ENCODE results near the gene NCR3LG1.

NCR3LG1 gene

DNA sequence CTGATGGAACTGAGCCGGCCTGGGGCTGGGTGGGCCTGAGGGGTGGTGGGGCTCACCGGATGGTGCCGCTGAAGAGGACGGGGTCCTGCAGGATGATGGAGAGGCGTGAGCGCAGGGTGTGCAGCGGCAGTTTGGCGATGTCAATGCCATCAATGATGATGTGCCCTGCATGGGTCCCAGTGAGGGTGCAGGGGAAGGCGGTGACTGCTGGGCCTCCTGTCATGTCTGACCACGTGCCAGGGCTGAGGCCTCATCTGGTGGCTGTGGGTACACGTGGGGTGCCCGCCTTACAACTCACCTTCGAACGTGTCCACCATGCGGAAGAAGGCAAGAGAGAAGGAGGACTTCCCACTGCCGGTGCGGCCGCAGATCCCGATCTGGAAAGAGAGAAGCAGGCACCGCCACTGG lies 44.0 kb downstream of the NCR3LG1 start:
- no peak for DNase-seq

DNA sequence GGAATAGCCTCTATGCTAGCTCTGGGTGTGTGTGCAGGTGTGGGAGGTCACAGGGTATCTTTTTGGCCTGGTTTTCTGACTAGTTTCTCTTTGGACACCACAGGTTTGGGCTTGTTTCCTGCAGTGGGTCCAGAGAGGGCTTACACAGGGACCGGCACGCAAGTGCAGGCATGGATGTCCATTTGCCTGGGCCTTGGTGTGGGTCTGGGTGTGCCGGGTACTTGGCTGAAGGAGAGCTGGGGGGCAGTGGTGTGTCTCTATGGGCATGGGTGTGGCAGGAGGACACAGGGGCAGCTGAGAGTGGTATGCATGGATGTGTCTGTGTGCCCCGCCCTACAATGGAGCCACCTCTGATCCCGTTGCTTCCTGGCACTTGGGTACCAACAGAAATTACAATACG lies 44.4 kb downstream of the NCR3LG1 start:
- DNase-seq = no peak

DNA sequence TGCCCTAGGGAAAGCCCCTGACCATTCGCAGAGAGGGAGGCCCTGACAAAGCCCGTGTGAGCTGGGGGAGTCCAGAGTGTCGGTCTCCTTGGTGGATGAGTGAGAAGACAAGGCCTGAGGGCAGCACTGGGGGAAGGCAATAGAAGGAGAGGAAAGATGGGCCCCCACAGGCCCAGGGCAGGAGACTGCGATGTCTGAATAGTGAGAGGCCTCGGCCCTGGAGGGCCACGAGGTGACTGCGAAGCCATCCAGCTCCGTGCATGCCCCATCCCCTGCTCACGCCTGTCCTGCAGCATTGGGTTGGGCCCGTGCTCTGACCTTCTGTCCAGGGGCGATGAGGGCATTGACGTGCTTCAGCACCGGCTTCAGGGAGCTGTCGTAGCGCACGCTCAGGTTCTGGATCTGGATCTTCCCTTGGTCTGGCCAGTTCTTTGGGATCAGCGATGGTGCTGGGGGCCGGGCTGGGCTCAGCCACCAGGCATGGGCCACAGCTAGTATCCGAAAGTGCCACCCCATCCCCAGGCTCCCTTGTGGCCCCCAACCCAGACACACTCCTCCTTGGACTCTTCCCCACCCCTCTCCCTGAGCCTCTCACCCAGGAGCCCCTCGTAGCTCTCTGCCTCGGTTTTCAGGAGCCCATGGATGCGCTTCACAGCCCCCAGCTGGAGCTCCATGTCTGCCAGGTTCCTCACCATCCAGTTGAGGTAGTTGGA lies 45.2 kb downstream of the NCR3LG1 start:
- no peak for DNase-seq

DNA sequence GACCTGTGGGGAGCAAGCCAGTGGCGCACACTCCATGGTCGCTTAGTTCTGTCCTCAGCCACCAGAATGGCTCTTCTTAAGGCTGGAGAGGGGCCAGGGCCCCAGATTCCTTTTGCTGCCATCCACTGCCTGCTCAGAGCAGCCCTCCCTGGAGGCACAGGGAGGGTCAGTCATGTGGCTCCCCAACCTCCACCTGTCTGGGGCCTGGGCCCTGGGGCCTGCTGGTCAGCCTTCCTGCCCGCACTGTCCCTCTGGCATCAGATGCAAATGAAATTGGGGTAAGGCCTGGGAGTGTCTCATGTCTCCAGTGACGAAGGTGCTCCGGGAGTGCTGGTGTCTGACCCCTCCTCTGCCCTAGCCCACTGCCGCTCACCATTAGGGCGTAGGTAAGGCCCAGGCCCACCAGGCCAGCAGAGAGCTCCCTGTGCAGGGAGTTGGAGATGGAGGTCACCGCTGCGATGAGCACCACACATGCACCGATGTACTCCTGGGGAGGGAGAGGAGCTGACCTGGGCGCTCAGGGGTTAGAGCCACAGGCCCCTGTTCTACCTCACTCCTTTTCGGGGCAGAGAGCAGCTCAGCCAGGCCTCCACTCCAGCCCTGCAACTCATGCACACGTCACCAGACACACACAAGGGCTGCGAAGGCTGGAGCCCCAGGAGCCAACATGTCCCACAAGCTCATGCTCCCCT lies 45.9 kb downstream of the NCR3LG1 start:
- no peak for DNase-seq

DNA sequence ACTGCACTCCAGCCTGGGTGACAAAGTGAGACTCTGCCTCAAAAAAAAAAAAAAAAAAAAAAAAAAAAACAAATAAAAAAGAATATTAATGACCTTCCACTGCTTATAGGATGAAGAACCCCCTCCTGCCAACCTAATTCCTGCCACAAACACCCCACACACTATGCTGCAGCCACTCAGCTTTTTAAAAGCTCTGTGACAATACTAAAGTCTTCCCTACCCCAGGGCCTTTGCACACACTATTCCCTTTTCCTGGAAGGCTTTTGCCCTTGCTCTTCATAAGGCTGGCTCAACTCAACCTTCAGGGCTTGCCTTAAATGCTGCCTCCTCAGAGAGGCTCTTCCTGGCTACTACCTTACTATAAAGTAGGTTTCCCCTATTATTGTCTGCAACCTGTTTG lies 47.6 kb downstream of the NCR3LG1 start:
- DNase-seq = no peak

DNA sequence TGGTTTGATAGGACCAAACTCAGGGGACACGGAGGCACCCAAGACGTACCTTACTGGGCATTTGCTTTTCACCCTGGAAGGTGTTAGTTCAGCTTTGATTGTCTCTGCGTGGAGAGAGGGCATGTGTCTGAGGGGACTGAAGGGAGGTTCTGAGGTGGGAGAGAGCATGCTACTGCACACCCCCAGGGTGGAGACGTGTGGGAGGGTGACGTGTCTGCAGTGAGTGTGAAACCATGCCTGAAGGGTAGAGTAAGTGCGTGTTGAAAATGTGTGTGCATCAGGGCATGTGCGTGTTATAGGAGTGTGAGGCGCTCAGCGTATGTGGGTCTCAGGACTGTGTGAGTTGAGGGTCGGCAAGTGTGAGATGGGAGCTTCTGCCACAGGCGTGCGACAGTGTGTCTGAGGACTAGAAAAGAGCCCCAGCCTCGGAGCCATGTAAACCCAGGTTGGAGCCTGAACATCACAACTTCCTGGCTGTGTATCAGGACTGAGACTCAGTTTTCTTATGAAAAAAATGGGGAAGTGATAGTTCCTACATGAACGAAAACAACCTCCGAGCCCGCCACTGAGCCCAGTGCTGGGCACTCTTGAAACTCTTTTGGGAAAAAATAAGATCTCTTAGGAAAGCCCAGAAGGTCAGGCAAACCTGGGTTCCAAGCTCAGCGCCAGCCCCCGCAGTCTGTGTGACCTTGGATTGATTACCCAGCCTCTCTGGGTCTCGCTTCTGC lies 48.6 kb downstream of the NCR3LG1 start:
- no peak for DNase-seq

DNA sequence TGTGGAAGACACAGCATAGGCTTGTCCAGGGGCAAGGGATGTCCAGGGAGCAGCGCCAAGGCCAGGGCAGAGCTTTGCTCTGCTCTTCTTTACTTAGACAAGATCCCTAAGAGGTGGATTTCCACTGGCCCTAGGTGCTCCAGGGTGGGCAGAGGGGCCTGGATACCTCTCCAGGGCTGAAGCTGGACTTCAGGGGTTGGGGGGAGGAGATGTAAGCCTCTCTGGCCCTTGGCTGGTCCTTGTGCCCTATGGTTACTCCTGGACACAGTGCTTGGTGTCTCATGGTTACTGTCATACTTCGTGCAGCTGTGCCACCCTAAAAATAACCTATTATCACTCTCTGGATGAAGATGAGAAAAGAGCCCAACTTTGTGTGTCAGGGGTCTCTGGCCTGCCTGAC lies 49.7 kb downstream of the NCR3LG1 start:
- DNase-seq = no peak

DNA sequence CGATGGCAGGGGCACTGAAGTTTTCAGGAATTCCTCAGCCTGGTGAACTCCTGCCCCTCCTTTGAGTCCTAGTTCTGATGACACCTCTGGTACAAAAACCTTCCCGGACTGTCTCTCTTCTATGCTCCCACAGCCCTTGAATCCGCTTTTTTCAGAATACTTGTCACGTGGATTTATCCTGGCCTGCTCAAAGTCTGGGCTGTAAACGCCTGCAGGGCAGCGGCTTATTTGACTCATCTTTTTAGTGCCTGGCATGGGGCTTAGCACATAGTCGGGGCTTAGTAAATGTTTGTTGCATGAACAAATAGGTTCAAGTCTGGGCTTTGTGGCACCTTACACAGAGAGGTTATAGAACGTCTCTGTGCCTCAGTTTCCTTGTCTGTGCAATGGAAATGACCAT lies 50.2 kb downstream of the NCR3LG1 start:
- DNase-seq = no peak

DNA sequence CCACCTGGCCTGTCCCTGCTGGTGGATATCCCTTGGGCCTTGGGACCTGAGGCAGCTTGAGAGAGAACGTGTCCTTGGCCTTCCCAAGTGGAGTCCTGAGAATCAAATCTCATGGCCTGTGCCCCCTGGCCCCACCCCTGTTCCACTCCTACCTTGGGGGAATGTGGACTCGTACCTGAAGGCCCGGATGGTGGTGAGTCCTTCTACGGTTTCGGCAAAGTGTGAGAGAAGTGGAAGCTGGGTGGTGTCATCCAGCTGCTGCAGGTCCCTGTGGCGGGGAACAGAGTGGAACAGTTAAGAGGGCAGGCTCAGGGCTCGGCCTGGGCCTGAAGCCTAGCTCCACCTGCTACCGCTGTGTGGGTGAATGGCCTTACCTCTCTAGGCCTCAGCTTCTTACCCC lies 50.9 kb downstream of the NCR3LG1 start:
- no peak for DNase-seq

DNA sequence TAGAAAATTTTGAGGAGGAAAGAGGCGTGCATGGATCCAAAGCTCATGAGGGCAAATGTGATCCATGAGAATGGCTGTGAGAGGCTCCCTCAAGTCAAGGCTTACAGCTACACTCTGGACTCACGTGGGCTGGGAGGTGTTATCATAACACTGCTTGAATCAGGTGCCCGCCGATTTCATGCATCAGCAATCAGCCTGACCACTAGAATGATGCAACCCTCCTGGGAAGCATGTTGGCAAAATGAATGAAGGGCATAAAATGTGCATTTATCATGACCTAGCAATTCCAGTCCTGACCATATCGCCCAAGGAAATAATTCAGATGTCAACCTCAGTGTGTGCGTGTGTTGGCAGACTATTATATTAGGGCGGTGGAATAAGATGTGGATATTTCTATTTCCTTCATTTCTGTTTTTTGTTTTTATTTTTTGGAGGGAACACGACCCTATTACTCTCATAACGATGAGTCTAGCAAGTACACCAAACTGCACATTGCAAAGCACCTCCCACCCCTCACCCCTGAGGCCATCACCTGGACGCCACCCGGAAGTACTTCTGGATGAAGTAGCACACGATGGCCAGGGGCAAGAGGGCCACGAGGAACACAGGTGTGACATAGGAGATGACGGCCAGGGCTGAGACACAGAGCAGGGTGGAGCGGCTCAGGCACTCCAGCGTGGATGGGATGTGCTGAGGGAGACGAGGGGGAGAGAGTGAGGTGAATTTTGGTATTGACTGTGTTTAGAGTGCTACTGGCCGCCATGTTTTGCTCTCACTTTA lies 52.6 kb downstream of the NCR3LG1 start:
- no peak for DNase-seq

DNA sequence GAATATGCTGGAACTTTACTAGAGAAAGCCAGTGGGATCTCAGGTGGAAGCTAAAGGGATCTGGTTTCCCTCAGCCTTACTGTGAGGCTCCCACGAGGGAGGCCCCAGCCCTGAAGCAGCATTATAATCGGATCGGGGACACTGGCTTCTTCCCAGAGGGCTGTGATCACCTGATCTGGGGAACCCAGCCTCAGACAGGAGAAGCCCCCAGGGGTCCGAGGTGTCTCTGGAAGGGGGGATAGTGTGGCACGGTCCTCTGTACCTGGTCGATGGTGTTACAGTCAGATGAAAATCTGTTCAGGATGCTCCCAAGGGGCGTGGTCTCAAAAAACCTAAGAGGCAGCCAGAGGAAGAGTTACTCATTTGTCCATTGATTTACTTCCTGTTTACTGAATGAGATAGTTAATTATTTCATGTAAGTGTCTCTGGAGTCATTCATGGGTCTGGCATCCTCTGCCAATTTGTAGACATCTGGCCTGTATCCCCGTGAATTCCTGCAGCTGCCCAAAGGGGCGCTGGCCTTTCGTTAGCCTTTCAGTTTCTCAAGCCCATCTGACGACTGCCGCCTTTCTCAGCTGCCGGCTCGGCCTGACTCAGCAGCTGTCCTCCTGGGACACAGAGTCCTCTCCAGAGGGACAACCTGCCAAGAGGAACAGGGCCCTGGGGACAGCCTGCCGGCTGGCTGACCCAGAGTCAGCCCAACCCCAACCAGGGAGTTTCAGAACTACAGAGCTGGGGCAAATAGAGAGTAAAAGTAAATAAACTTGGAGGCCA lies 53.8 kb downstream of the NCR3LG1 start:
- DNase-seq = no peak

DNA sequence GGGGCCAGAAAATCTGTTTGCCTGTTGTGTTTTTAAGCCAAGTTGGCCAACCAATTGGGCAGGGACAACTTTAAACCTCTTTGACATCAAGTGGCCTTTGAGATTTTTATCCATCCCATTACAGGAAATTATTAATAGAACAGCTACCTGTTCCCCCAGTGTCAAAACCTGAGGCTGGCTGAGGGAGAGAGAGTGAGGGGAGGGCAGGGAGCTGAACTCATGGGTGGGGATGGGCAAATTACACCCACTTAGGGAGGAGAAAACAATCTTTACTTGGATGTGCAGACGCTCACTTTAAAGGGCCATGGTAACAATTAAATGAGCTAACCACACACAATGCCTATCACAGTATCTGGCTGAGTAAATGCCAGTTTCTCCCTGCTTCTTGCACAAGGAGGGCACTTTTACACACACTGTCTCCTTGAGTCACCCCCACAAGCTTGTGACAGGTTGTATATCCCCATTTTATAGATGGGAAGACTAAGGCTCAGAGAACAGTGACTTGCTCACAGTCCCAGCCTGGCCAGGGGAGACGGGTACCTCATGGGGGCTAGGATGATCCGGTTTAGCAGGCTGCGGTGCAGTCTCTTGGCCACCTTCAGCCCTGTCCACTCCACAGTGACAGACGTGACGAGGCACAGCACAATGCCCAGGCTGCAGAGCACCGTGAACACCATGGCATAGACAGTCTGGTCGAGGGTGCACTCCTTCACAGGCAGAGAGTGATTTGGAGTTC lies 54.6 kb downstream of the NCR3LG1 start:
- no peak for DNase-seq

DNA sequence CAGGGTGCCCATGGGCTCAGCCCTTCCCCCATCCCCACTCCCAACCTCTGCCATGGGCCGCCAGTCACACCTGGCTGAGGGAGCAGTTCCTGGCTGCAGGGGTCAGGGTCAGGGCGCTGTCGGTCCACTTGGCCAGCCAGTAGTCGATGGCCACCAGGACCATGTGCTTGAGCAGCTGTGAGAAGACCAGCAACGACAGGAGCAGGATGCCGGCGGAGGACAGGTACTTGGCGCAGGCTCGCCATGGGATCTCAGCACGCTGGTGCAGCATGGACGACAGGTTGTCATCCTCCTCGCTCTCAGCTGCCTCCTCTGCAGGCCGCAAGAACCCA lies 55.2 kb downstream of the NCR3LG1 start:
- no peak for DNase-seq

DNA sequence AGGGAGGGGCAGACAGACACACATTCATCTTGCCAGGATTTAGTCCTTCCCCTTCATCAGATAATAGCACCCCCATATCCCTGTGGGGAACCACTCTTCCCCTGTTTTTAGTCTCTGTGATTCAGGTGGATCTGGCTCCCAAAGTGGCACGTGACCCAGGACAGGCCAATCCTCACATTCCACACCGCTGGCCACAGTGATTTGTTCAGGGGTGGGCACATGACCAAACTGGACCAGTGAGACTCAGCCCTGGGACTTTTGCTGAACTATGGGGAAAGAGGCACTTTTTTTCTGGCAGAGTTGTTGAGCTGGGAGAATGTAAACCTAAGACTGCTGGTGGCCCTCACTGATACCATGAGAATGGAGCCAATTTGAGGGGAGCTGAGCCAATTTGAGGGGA lies 56.0 kb downstream of the NCR3LG1 start:
- no peak for DNase-seq

DNA sequence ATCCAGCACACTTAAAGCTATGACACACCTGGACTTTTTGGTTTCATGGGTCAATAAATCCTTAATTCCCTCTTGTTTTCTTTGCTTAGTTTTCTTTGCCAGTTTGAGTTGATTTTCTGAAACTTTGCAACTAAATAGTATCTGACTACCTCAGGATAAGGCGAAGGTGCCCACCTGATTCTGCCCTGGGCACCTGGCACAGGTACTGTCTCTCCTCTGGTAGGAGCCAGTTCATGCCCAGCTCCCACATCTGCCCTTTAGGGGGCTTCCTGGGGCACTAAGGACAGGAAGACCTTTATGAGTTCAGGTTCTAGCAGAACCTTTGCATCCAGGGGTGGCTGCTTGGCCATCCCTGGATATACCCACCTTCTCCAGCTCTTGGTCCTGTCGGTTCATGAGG lies 56.4 kb downstream of the NCR3LG1 start:
- DNase-seq = no peak

DNA sequence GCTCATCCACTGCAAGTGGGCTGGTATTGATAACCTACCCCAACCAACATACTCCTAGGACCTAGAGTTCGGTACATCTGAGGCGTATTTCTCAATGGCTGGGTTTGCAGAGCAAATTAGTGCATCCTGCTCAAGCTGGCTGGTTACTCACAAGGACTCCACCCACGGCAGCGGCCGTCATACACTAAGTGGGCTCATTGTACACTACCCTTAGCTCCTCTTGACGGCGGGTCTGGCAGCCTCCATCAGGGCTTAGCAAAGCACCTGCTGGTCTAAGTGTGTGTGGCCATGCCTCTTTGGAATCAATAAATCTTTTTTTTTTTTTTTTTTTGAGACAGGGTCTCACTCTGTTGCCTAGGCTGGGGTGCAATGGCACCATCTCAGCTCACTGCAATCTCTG lies 57.0 kb downstream of the NCR3LG1 start:
- DNase-seq = no peak

DNA sequence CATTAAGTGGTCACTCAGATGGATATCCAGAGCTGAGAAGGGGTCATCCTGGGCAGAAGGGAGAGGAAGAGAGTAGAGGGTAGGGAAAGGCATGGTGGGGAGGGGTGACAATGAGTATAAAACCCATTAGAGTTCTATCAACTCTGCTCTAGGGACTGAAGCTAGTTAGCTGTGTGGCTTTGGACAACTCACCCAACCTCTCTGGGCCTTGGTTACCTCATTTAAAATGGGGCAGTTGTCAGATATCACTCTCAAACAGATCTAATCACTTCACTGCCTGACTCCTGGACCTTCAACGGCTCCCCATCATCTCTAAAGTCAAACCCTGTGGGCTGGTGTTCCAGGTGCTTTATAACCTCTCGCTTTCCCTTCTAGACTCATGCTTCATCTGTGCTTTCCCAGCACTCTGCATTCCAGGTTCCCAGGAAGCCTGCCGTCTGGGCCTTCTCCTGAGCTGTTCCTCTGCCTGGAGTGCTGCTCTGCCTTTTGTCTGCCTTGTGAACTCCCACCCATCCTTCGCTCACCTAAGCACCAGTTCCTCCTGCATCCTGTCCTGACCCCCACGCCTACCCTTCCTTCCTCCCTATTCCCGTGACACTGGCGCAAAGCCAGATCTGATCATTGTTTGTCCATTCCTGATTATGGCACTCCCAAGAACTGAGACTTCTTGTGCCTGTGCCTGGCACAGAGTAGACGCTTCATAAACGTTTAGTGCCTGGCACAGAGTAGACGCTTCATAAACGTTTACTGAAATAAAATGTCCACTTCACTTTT lies 59.2 kb downstream of the NCR3LG1 start:
- DNase-seq = no peak

DNA sequence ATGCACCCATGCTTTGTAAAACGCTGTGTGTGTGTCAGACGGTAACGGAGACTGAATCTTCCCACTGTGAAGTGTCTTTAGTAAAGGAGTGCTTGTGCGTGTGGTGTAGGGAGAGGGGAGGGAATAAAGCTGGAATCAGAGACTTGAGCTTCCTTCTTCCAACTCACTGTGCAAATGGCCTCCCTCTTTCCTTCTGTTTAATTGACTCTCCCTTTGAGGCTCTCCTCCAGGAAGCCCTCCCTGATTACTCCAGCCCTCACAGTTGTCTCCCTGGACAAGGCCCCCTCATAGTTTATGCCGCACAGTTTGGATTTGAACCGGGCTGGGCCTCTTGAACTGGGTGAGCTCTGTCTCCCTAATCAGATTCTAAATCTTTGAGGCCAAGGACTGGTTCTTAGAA lies 59.8 kb downstream of the NCR3LG1 start:
- no peak for DNase-seq

DNA sequence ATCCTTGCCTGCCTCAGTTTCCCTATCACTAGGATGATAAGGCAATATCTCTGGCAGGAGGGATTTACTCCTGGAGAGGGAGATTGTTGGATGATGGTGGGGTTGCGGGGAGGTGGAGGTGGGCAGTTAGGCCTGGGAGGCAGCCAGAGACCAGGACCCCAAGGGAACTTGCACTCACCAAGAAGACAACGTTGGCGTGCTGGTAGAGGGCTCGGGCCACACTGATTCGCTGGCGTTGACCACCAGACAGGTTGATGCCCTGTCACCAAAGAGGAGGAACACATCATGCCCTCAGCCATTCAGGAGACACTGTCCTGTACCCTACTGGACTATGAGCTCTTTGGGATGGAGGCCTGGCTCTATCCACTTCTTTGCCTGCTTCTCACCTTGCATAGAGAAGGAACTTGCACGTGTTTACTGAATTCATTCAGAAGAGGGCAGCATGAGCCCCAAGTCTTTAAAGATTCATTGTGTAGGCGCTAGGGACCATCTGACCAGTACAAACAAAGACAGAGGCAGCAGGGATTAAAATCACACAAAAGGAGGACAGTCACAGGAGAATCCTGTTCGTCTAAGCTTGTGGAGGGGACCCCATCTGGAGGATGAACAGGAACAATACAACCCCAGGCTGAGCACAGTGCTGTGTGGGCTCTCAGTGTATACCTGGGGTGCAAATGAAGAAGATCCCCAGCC lies 61.0 kb downstream of the NCR3LG1 start:
- no peak for DNase-seq
